Measurements from ENCODE around the gene MKX. TPM values are rescaled to one million over a fixed set of nuclear protein-coding genes. Genes with fewer than 3 reads are reported as not detected.

The MKX gene
- total RNA-seq, 1 donor from 2014 or later = 5.2 TPM

DNA sequence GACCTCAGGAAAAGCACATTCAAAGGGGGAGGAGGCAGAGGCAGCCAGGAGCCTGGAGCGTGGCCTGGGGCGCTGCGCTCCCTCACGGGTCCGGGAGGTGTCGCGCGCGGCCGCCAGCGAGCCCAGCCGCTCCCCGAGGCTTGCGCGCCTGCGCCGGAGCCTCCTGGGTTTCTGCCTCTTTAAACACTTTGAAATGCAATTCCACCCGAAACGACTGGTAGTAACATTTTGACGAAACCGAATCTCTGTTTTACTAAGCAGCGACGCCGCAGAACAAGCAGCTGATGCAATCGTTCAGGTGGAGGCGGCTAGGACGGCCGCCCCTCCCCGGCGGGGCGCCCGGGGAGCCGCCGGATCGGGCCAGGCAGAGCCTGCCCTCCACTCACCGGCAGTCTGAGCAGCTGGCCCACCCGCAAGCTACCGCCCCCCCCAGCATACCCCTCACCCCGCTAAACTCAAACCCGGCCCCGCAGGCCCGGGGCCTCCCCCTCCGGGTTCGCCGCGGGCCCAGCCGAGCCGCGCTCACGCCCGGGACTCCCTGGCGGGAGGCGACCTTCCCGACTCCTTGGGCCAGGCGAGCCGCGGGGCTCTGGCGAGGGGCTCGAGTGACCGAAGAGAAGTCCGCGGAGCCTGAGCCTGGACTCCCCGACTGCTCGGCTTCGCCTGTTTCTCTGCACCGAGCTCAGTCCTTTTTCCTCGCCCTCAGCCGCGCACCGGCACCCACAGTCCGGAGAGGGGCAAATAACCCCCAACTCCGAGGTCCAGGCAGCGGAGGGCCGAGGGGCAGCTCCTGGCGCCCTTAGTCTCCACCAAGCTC is 3.2 kb downstream of the MKX start:
- DNase-seq (ENCODE audit: low spot score) = peak; percentile 76

DNA sequence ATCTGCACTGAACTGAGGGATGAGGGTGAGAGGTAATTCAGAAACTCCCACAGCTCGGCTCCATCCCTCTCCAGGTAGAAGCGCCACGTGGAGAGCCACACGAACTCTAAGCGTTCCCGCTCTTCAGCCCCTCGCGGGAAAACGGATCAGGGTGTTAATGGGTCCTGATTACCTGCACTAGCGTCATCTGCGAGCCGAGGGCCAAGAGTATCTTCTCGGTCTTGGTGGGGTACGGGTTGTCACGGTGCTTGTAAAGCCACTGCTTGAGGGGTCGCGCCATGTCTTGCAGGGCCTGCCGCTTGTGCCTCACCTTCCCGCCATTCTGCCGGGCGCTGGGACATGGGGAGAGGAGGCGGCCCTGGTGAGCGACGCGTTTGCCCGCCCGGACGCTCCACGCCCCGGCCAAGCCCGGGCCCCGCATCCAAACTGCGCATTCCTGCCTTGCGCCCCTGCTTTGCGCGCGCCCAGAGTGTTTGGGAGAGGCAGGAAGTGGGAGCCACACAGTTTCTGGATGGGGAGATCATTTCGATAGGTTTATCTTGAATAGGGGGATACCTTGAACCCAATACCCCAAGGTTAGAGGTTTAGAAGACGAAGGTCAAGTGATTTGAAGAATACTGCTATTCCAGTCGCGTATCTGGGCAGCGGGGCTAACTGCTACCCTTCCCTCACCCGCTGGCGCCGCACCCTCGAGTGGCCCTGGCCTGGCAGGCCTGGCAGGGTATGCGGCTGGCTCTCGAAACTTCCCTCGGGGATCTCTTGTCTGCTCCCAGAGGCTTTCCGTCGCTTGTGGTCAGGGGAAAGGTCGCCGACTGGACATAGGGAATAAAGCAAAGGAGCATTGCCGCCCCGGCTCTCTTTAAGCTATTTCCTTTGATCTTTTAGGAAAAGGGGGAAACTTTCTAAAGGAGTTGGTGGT is 4.2 kb downstream of the MKX start:
- no peak for DNase-seq (ENCODE audit: low spot score)

DNA sequence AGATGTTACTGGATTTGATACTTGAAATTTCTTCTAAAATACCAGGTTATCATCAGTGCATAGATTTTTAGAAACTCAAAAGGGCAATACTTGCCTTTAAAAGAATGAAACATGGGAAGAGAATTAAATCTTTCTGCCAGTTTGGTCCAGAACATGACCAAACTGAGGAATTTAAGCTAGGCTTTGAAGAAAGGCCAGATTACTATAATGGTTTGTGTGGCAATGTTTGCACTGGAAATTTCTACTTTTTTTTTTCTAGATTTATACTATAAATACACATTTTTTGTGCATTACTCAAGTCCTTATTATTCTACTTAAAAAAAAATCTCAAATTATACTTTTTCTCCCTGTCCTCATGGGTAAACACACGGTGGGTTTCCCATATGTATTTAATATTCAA is 9.2 kb downstream of the MKX start:
- DNase-seq (ENCODE audit: low spot score) = no peak

DNA sequence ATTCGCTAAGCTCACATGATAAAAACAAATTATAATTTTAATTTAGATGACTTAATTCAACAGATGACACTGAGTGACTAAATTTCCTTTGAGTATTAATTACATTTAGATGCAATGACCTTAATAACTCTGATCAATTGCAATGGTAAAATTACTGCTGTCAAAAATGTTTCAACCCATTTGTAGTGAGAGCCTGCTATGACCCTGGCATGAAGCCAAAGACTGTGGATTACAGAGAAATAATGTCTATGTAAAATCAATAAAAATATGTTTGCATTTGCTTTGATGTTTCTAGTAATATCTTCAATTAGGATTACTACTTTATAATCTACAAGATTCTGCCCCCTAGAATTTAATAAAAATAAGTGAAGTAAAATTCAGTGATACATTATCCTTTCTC is 15.6 kb downstream of the MKX start:
- no peak for DNase-seq (ENCODE audit: low spot score)

DNA sequence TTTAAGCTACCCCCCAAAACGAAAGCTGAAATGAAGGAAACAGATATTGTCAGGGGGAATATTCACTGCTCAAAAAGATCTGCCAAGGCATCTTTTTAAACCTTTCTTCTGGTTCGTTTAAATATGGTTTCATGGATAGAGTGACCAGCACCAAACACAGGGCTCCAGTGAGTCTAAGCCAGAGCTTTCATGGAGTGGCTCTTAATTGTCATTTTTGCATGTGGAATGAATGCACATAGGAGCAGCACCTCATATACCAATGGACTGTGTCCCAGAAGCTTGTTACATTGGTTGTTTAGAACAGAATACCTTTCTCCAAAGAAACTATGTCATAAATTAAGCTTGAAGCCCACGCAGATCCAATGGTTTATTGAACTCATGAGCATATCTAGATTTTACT is 17.3 kb downstream of the MKX start:
- DNase-seq (ENCODE audit: low spot score) = no peak

DNA sequence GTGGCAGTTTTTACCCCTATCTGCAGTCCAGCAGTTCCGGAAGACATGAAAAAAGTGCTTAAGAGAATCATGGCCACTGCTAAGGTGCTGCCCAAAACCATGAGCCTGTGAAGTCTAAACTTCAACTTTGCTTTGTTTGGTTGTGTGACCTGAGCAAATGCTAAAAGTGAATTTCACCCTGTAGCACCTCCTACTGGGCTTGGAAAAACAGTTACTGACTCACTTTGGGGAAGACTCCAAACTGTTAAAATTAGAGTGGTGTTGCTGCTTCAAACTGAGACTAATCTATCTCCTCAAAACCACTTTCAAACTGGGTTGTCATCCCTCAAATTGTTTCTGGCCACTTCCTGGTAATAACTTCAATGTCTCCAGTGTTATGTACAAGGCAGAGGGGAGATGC is 21.3 kb downstream of the MKX start:
- DNase-seq (ENCODE audit: low spot score) = no peak

DNA sequence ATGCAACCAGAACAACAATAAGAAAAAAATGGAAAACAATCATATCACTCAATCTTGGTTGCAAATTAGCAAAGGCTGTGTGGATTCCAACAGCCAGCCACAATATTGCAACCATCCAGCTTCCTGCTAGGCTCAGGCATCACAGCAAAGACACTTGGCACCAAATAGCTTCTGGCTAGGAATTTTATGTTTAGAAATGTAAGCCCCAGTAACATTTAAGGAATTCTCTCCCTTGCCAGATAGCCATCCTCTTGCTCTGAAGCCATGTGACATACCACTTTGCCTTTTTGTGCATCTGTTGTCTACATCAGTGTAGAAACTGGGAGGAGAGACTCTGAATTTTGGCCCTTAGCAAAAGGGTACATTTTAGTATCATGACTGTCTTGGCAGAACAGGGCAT is 22.2 kb downstream of the MKX start:
- DNase-seq (ENCODE audit: low spot score) = no peak

DNA sequence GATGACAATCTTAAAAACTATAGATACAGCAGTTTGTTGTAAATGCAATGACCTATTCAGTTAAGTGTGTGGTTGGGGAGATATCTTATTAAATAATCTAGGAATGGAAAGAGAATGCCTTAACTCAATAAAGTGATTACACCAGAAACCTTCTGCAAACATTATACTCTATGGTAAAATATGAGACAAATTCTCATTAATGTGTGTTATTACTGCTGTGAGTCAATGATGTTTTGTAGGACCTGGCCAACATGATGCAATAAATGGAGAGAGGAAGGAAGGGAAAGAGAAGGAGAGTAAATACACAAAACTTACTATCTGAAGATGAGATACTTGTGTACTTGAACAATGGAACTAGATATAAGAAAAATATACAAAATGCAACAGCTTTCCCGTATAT is 25.1 kb downstream of the MKX start:
- no peak for DNase-seq (ENCODE audit: low spot score)

DNA sequence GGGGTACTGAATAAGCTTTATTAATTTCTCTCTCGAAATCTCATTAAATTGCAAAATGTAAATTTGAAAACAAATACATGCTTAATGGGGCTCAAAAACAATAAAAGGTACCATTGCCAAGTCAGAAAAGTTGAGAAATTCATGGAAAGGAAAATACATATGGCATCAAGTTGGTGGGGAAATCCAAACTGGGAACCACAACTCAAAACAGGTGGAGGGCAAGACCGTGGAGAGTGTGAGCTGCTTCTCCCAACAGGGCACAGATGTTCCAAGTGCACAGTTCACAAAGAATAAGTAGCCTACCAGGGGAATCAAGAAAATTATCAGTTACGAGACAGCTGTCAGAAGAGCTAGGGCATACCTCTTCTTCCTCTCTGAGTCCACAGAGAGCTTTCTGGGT is 26.6 kb downstream of the MKX start:
- DNase-seq (ENCODE audit: low spot score) = no peak

DNA sequence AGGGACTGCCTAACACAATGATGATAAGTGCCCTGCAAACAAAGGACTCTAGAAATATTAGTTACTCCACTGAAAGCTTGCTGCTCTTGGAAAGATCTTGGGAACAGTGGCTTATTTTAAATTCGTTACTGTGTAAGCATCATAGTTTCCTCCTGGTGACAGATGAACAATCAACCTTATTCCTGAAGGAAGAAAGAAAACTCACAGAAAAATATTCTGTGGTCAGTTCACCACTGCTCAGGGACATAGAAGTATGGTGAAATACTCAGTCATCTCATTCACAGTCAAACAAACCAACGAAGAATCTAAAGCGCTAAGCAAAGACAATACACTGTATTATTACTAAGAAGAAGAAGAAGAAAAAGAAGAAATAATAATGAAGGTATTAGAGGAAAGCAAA is 27.8 kb downstream of the MKX start:
- no peak for DNase-seq (ENCODE audit: low spot score)

DNA sequence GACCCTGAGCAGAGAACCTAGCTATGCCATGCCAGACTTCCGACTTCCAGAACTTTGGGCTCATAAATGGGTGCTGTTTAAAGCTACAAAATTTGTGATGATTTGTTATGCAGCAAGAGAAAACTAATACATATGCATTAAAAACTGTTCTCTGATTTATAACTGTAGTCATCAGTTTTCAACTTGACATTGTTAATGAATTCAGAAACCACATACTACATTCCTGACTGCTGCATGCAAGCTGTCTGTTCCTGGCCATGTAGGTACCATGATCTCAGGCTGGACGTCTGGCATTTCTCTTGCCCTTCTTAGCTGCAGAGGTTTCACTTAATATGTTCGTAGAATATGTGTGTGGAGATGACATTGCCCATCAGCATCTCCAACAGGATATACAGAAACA is 28.4 kb downstream of the MKX start:
- no peak for DNase-seq (ENCODE audit: low spot score)

DNA sequence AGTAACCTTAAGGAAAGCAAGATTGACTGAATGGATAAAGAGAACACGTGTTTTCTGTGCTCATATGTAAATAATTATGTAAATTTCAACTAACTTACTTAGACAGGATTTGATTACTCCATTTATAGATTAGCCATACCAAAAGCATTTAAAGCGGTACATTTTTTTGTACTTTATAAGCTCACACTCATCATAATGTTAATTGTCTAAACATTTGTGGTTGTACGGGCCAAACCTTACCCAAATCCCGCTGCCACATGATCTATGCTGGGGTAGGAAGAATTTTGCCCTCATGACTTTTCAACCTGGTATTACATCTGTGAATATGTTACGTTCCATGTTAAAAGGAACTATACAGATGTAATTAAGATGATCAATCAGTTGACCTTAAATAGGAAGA is 29.1 kb downstream of the MKX start:
- no peak for DNase-seq (ENCODE audit: low spot score)

DNA sequence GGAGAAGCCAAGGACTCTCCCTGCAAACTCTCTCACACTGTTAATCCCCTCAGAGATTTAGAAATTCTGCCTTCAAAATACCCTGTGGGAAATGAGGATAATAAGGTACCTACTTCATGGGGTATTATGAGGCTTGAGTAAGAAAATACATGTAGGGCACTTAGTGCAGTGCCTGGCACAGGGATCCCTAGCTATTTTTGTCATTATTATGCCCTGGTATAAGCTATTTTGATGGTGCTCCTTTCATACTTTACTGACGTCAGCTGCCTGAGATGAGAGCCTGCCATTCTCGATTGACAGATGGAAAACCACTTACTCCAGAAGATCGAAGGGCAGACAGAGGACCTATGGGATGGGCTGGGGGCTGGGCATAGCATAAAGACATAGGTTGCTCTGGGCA is 30.1 kb downstream of the MKX start:
- DNase-seq (ENCODE audit: low spot score) = no peak

DNA sequence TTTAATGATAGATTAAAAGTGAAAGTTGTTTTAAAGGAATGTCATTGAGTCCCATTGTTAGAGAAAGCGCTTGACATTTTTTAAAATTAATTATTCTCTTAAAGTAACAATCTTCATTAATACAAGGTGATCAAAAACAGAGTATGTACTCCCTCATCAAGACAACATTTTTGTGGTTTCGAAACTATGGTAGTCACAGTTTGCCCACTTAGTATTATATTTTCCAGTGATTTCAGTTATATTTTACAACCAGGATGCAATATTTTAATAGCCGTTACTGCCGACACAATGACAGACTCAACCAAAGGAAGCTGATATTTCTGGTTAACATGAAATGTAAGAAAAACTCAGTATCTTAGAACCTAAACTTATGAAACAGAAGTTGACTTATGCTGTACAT is 31.3 kb downstream of the MKX start:
- no peak for DNase-seq (ENCODE audit: low spot score)

DNA sequence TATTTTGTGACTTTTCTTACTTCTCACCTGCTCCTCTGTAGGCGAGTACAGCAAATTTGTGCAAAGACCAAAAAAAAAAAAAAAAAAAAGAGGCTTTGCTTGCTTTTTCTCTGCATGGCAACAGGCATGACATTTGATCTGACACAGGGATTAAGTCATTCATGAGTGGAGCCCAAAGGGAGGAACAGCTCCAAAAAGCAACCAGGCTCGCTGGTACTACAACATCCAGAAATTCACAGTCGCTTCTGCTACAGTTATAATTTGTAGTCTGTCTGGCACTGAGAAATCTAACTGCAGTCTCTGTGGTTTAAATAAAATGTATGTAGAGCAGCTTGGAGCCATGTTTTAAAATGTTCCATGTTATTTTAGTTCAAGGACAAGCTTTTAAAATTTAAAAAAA is 31.7 kb downstream of the MKX start:
- DNase-seq (ENCODE audit: low spot score) = no peak

DNA sequence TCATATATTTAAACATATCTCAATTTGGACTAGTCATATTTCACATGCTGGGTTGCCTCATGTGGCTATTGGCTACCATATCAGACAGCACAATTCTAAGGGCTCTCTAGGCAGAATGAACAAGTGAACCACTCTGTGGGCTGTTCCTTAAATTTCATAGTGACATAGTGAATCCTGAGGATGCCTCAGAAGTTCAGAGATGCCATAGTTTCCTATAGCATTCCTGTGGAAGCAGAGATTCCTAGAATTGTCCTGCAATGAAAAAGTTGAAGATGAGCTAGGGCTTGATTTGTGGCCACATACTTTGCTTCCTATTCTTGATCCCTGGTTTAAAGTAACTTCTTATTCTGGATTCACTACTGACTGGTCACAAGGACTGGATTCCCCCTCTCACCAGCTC is 35.6 kb downstream of the MKX start:
- no peak for DNase-seq (ENCODE audit: low spot score)

DNA sequence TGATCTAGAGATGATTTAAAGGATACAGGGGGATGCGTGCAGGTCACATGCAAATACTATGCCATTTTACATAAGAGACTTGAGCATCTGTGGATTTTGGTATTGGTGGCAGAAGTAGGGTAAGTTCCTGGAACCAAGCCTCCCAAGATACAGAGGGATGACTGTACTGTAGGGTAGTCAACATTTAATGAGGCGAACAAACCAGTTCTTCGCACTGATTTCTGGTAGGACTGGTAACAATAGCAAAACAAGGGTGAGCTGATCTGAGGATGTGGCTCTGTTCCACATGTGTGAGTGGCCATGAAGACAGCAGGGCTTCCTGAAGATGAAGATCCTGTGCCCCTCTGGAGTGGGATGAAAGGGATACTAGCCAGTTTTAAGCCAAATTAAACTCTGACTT is 36.3 kb downstream of the MKX start:
- DNase-seq (ENCODE audit: low spot score) = no peak

DNA sequence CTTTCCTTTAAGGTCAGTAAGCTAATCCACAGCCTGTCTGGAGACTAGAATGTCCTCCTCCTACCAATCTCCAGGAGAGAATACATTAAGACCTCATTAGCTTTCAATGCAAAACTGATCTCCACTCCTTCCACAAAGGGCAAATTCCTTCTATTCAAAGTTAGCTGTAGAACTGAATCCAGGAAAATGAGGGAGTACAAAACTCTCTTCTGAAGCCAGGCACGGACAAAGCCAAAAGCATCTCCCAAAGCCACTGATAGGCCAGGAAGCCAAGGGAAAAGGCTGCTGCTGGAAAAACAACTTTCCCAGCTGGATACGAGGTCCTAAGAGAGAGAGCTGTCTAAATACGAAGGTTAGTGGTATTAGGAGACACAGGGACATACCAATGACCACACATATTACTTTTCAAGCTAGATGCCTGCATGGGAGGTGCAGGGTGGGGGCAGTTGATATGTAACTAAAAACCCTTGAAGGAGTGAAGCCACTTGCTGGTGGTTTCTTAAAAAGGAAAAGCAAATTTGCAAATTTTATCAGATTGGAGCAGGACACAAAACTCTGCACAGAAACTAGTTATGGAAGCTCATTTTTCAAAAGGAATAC is 43.6 kb downstream of the MKX start:
- no peak for DNase-seq (ENCODE audit: low spot score)

DNA sequence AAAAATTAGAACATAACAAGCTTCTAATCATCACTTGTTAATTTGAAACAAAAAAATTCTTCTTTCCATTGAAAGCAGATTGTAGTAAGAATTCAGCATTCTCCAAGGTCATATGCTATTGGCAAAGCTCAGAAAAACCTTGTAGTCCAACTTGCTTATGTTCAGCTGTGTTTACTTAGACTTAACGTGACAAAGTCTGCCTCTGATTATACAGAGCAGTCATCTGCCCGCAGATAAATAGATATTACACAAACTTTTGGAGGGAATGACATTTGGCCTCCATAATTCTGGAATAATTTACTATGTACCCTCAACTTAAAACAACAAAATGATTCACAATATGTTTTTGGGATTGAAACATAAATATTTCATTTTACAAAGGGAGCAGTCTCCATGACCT is 45.8 kb downstream of the MKX start:
- DNase-seq (ENCODE audit: low spot score) = no peak

DNA sequence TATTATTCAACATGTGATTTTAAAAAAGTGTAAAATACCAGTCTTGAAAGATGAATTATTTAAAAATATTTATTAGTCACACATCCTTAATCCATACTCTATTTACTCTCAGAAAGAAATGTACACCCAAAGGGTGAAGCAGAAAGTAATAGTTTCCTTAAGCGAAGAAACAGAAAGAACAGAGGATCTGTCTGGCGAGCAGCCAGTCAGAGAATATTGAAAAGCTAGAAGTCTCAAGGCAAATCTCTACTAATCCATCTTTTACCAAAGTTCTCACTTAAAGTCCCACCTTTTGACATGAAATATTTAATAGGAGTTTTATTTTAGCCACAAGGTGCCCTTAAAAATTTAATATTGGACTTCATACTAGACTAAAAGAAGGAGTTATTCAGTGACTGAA is 46.7 kb downstream of the MKX start:
- no peak for DNase-seq (ENCODE audit: low spot score)

DNA sequence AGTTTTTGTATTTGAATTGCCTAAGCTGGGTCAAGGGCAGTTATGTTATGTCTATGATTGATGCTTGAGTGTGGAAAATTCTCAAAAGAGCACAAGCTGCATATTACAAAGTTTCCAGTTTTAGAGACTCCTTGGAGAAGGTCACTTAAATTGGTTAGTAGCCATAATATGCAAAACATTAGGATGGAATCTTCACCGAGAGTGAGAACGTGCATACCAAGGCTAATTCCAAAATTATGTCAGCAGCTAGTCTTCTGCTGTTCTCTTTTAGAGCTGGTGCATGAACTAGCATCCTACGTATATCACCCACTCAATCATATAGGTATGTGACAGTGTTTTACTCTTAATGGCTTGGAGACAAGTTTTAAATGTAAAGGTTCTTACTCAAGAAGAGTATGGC is 49.2 kb downstream of the MKX start:
- DNase-seq (ENCODE audit: low spot score) = no peak

DNA sequence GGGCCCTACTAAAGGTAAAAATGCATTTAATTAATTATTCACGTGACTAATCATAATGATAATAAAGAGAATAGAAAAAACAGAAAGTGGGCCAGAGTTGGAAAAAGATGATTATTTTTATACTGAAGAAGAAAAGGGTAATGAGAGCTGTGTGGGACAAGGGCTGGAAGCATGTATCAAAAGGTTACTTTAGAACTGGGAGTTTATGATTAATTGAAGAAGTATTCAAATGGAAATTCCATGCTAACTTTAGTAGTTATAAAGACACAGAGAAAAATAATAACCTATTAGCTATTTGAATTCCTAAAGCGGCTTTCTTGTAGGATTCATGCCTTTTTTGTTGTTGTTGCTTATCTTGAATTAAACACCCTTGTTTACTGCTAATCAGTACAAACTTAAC is 49.9 kb downstream of the MKX start:
- no peak for DNase-seq (ENCODE audit: low spot score)

DNA sequence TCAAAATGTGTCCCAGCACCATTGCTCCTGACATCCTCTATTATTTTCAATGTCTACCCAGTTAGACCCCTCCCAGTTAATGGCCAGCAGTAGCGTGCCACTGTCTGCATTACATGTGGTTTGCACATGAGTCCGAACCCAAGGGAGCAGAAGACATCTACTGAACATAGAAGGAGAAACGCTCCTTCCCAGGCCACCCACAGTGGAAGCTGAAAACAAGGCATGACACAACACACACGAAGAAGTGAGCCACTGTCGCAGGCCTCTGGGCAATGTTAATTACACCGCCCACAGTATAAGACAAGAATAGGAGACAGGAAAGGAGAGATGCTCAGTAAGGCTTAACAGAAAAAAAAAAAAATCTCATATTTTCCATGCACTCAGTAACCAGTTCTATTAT is 50.5 kb downstream of the MKX start:
- no peak for DNase-seq (ENCODE audit: low spot score)

Data from mucosa of gallbladder (tissue), 1 donor.